NAMALWA (cell line): ENCODE results near the gene ENTR1.
"Not testable (repeated sequence)": the region's sequence is repeated elsewhere in the genome, so short reads cannot be mapped to it uniquely, and the experiment has no call there.

ENCODE experiments used
- DNase-seq: peaks from one replicate; pipeline ENCODE4 v3.0.0-alpha.2; 2015; ENCODE audit warnings: low spot score

ENTR1 gene

GRCh38 chr9:136419092-136419420 lies 8.6 kb upstream of the ENTR1 start:
- DNase-seq: no peak

GRCh38 chr9:136418182-136419091 lies 8.0 kb upstream of the ENTR1 start:
- DNase-seq: no peak

GRCh38 chr9:136416914-136417313 lies 6.5 kb upstream of the ENTR1 start:
- no peak for DNase-seq

- DNase-seq: no peak
Observed at GRCh38 chr9:136416427-136416826, 6.0 kb upstream of the ENTR1 start.

GRCh38 chr9:136412962-136413361 lies 2.5 kb upstream of the ENTR1 start:
- no peak for DNase-seq

- no peak for DNase-seq
Observed at GRCh38 chr9:136411378-136411777, 964 bp upstream of the ENTR1 start.

- DNase-seq: peak; percentile 67
Observed at GRCh38 chr9:136409557-136410455, 608 bp downstream of the ENTR1 start.

GRCh38 chr9:136407911-136408310 lies 2.5 kb downstream of the ENTR1 start:
- no peak for DNase-seq

- DNase-seq: not testable (repeated sequence)
Observed at GRCh38 chr9:136407061-136407460, 3.4 kb downstream of the ENTR1 start.

- not testable (repeated sequence) for DNase-seq
Observed at GRCh38 chr9:136405904-136406303, 4.5 kb downstream of the ENTR1 start.

- DNase-seq: no peak
Observed at GRCh38 chr9:136405481-136405880, 4.9 kb downstream of the ENTR1 start.

- DNase-seq: no peak
Observed at GRCh38 chr9:136404801-136405136, 5.6 kb downstream of the ENTR1 start.

GRCh38 chr9:136403915-136404800 lies 6.3 kb downstream of the ENTR1 start:
- no peak for DNase-seq

GRCh38 chr9:136403538-136403914 lies 6.9 kb downstream of the ENTR1 start:
- peak; percentile 24 for DNase-seq

- no peak for DNase-seq
Observed at GRCh38 chr9:136402067-136402466, 8.3 kb downstream of the ENTR1 start.

GRCh38 chr9:136401173-136401922 lies 9.1 kb downstream of the ENTR1 start:
- no peak for DNase-seq

- peak; percentile 91 for DNase-seq
Observed at GRCh38 chr9:136400038-136400834, 10.2 kb downstream of the ENTR1 start, which contains the start of gene SNAPC4. SNAPC4 (minus strand) TSS chr9:136400170; CDS start chr9:136398428, 1,742 bp downstream.

- peak; percentile 56 for DNase-seq
Observed at GRCh38 chr9:136399176-136400037, 11.0 kb downstream of the ENTR1 start.

GRCh38 chr9:136398286-136398685 lies 12.1 kb downstream of the ENTR1 start:
- no peak for DNase-seq
